K562 (cell line): ENCODE measurements around the gene NT5E. TPM values are rescaled to one million over a fixed set of nuclear protein-coding genes. Genes with fewer than 3 reads are reported as not detected.

ENCODE experiments used
- ATAC-seq: fragments of 200-7000 bp; cut with Tn5 transposase; 3 replicates; pipeline ENCODE4 v1.9.1; 2020; ENCODE audit warnings: moderate library complexity
- BruUV-seq: library from RNA; stranded (reverse); fragments of 400-500 nt; replicated peaks from 2 replicates; lab custom pipeline; 2021; lab: Mats Ljungman, UMichigan
- CTCF ChIA-PET: fragments of 300-600 bp; formaldehyde crosslinking; extraction: SDS; loops from one replicate; lab custom pipeline; 2021; ENCODE audit warnings: low intra/inter-chr PET ratio; lab: Yijun Ruan, JAX
- POLR2A ChIA-PET: fragments of 300-600, 350-650 bp; sonication (Branson Sonifier 250); formaldehyde crosslinking; extraction: SDS; loops from one replicate; lab custom pipeline; 2021; ENCODE audit warnings: antibody characterized with exemption, inconsistent platforms; lab: Yijun Ruan, JAX
- DNase-seq, 4 experiments: peaks; one replicate each; pipeline versions ENCODE4 v3.0.0 to v3.0.0-alpha.2; 2011 to 2018; ENCODE audit warnings: low spot score in 3 of 4, mixed read lengths in 3 of 4; ENCODE audit errors: extremely low read depth in 1 of 4
- FAIRE-seq: peaks from 2 replicates; lab custom pipeline; 2011; peaks lifted over from hg19 to GRCh38; lab: Jason Lieb, UNC
- H2AFZ ChIP-seq: 2 replicates; pipeline ENCODE4 v1.6.0; 2011; ENCODE audit warnings: low read depth, low read length, control low read depth, inconsistent platforms
- H3K27ac ChIP-seq: fragments of 200-600 bp; 3 replicates; pipeline ENCODE4 v1.8.0; 2011; ENCODE audit warnings: low read depth, mild to moderate bottlenecking, control low read depth, inconsistent platforms, low read length, moderate library complexity, mixed read lengths; ENCODE audit errors: extremely low read depth
- H3K27me3 ChIP-seq, 2 experiments: fragments of 300-600 bp in 1 of 2; 2 replicates in 1 of 2; 3 replicates in 1 of 2; pipeline versions ENCODE4 v1.6.0 to v1.8.0; 2011; ENCODE audit warnings: inconsistent platforms in 2 of 2, low read length in 2 of 2, mild to moderate bottlenecking in 1 of 2, mixed read lengths in 1 of 2, moderate library complexity in 1 of 2; ENCODE audit not compliant: control insufficient read depth in 2 of 2, insufficient read depth in 2 of 2
- H3K36me3 ChIP-seq: fragments of 300-600 bp; 3 replicates; pipeline ENCODE4 v1.8.0; 2011; ENCODE audit warnings: mild to moderate bottlenecking, low read length, inconsistent platforms; ENCODE audit not compliant: control insufficient read depth, insufficient read depth
- H3K4me1 ChIP-seq, 2 experiments: fragments of 200-600 bp in 1 of 2; replicated peaks in 1 of 2; 2 replicates in 1 of 2; 3 replicates in 1 of 2; pipeline versions ENCODE4 v1.5.1 to v1.8.0; 2011; ENCODE audit warnings: inconsistent platforms in 2 of 2, low read length in 2 of 2, mild to moderate bottlenecking in 1 of 2, mixed read lengths in 1 of 2, moderate library complexity in 1 of 2; ENCODE audit not compliant: control insufficient read depth in 2 of 2, insufficient read depth in 2 of 2
- H3K4me2 ChIP-seq: 2 replicates; pipeline ENCODE4 v1.6.1; 2011; ENCODE audit warnings: low read length, control low read depth, inconsistent platforms, mixed read lengths; ENCODE audit not compliant: insufficient read depth
- H3K4me3 ChIP-seq: fragments of 200-600 bp; sonication (generic), shearing (Covaris generic); 2 replicates; pipeline ENCODE4 v1.5.1; 2016; ENCODE audit warnings: control low read depth, inconsistent platforms
- H3K79me2 ChIP-seq: fragments of 200-600 bp; 3 replicates; pipeline ENCODE4 v1.8.0; 2011; ENCODE audit warnings: low read length, inconsistent platforms; ENCODE audit not compliant: control insufficient read depth, insufficient read depth
- H3K9ac ChIP-seq, 2 experiments: 2 replicates each; pipeline versions ENCODE4 v1.6.0 to v1.6.1; 2011; ENCODE audit warnings: low read depth in 2 of 2, low read length in 2 of 2, control low read depth in 1 of 2, inconsistent platforms in 1 of 2, mild to moderate bottlenecking in 1 of 2, mixed read lengths in 1 of 2; ENCODE audit not compliant: insufficient read depth in 1 of 2
- H3K9me1 ChIP-seq: one replicate; pipeline ENCODE4 v1.6.0; 2011; ENCODE audit warnings: inconsistent platforms, mild to moderate bottlenecking, low read length, moderate library complexity; ENCODE audit not compliant: control insufficient read depth, insufficient read depth
- H3K9me3 ChIP-seq: replicated peaks from 2 replicates; pipeline ENCODE4 v1.5.1; 2011; ENCODE audit warnings: low read depth, low read length, inconsistent platforms; ENCODE audit not compliant: control insufficient read depth, insufficient read depth
- H4K20me1 ChIP-seq: replicated peaks from 2 replicates; pipeline ENCODE4 v1.6.1; 2011; ENCODE audit warnings: low read length, inconsistent platforms, mixed read lengths; ENCODE audit not compliant: control insufficient read depth, insufficient read depth
- BCL6 ChIP-seq: fragments of 250-450 bp; sonication (Bioruptor Pico); IDR thresholded peaks from 2 replicates; pipeline ENCODE4 v1.4.0; 2020
- CBX3 ChIP-seq, 2 experiments: IDR thresholded peaks; 1 replicate in 1 of 2; 2 replicates in 1 of 2; pipeline ENCODE4 v1.6.1; 2012; ENCODE audit warnings: inconsistent platforms in 2 of 2, low read length in 2 of 2, borderline replicate concordance in 1 of 2, control low read depth in 1 of 2
- CEBPB ChIP-seq: fragments of 450-650 bp; IDR thresholded peaks from 2 replicates; pipeline ENCODE4 v1.6.1; 2016; ENCODE audit warnings: missing genetic modification characterization, missing compliant biosample characterization
- CHD2 ChIP-seq: IDR thresholded peaks from 2 replicates; pipeline ENCODE4 v1.6.1; 2011; ENCODE audit warnings: low read depth, low read length
- FOS ChIP-seq: IDR thresholded peaks from 3 replicates; pipeline ENCODE4 v1.6.1; 2011; ENCODE audit not compliant: insufficient read length; ENCODE audit errors: extremely low read depth
- HMBOX1 ChIP-seq: sonication (generic); IDR thresholded peaks from 2 replicates; pipeline ENCODE4 v1.6.1; 2016
- HNRNPK ChIP-seq: fragments of 200-400 bp; formaldehyde crosslinking; IDR thresholded peaks from one replicate; pipeline ENCODE4 v1.6.1; 2018; ENCODE audit warnings: mild to moderate bottlenecking, low read depth, low read length; ENCODE audit not compliant: poor library complexity, severe bottlenecking
- POLR2H ChIP-seq: IDR thresholded peaks from 2 replicates; pipeline ENCODE4 v1.6.1; 2016; ENCODE audit warnings: missing genetic modification characterization, low read depth, mild to moderate bottlenecking, control low read depth, missing compliant biosample characterization, moderate library complexity
- RBM22 ChIP-seq: fragments of 200-400 bp; formaldehyde crosslinking; IDR thresholded peaks from 2 replicates; pipeline ENCODE4 v1.6.1; 2018; ENCODE audit warnings: low read length, low read depth; ENCODE audit not compliant: poor library complexity, severe bottlenecking
- RCOR1 ChIP-seq, 2 experiments: IDR thresholded peaks; 2 replicates each; pipeline ENCODE4 v1.6.1; 2012; ENCODE audit warnings: low read depth in 2 of 2, low read length in 2 of 2, borderline replicate concordance in 1 of 2, improper control_type of control experiment in 1 of 2
- SETDB1 ChIP-seq: IDR thresholded peaks from one replicate; pipeline ENCODE4 v1.6.1; 2012; ENCODE audit warnings: low read length, control low read depth, inconsistent platforms
- SMARCE1 ChIP-seq: fragments of 450-650 bp; IDR thresholded peaks from 2 replicates; pipeline ENCODE4 v1.7.1; 2016; ENCODE audit warnings: mild to moderate bottlenecking
- TOE1 ChIP-seq, 2 experiments: fragments of 450-650 bp in 1 of 2; sonication (generic) in 1 of 2; formaldehyde crosslinking in 1 of 2; IDR thresholded peaks; 2 replicates each; pipeline versions ENCODE4 v1.7.1 to v1.8.0; 2016 to 2022; ENCODE audit warnings: borderline replicate concordance in 2 of 2, mild to moderate bottlenecking in 2 of 2, antibody characterized with exemption in 1 of 2, inconsistent platforms in 1 of 2, low read depth in 1 of 2, missing genetic modification reagents in 1 of 2, moderate library complexity in 1 of 2
- YY1 ChIP-seq, 3 experiments: IDR thresholded peaks; 2 replicates each; pipeline ENCODE4 v1.6.1; 2011; ENCODE audit warnings: low read length in 2 of 3, mild to moderate bottlenecking in 2 of 3, moderate library complexity in 2 of 3, borderline replicate concordance in 1 of 3, control low read depth in 1 of 3, low read depth in 1 of 3; ENCODE audit not compliant: insufficient read depth in 3 of 3, insufficient replicate concordance in 2 of 3, control insufficient read depth in 1 of 3, insufficient read length in 1 of 3; ENCODE audit errors: extremely low read depth in 1 of 3
- ZBTB34 ChIP-seq: fragments of 250-450 bp; sonication (Bioruptor Pico); IDR thresholded peaks from 2 replicates; pipeline ENCODE4 v1.8.0; 2021; ENCODE audit warnings: mild to moderate bottlenecking, moderate library complexity
- ZFP30 ChIP-seq: fragments of 250-450 bp; sonication (Bioruptor Pico); IDR thresholded peaks from 2 replicates; pipeline ENCODE4 v1.8.0; 2022; ENCODE audit warnings: moderate library complexity, mild to moderate bottlenecking, inconsistent platforms, borderline replicate concordance
- ZNF134 ChIP-seq: fragments of 250-450 bp; sonication (Bioruptor Pico); conservative IDR thresholded peaks from 2 replicates; pipeline ENCODE4 v1.4.0; 2020
- ZNF239 ChIP-seq: fragments of 250-450 bp; sonication (Bioruptor Pico); IDR thresholded peaks from 2 replicates; pipeline ENCODE4 v1.4.0; 2020; ENCODE audit warnings: mild to moderate bottlenecking
- WGBS: fragments of 100-300 bp; shearing (Covaris generic); methylation state at CpG from one replicate; pipeline ENCODE4 v1.1.6; 2016; ENCODE audit warnings: low coverage, mixed read lengths; ENCODE audit not compliant: insufficient coverage; ENCODE audit errors: missing lambda C conversion rate; 5-methylcytosine and 5-hydroxymethylcytosine counted together
- in situ Hi-C: fragments of 300-500 bp; cut with MboI; formaldehyde crosslinking; loops from 4 replicates; pipeline ENCODE4 v1.15.0; 2018; ENCODE audit warnings: inconsistent platforms, mixed read lengths
- intact Hi-C: fragments of 100-400 bp; cut with micrococcal nuclease; formaldehyde crosslinking; loops from 2 replicates; pipeline ENCODE4 v1.14.2; 2022
- polyA plus RNA-seq, 8 experiments: library from polyadenylated mRNA; depleted of rRNA in 4 of 8; stranded (reverse) in 5 of 8; unstranded in 3 of 8; fragments of >200 nt; fragmentation: Nextera tagmentation in 2 of 8; fragmentation: Illumina TruSeq in 1 of 8; extraction: Ambion mirVana in 2 of 8; extraction: Trizol in 1 of 8; gene quantifications; 2 replicates each; pipeline versions ENCODE4 v1.2.1 to v1.2.3, GENCODE V29; 2011 to 2014; ENCODE audit warnings: inconsistent platforms in 1 of 8, missing spikeins in 1 of 8
- total RNA-seq, 7 experiments: library from RNA; depleted of rRNA in 6 of 7; stranded (reverse); fragments of >200 nt in 6 of 7; fragmentation: Illumina TruSeq in 2 of 7; extraction: Trizol in 2 of 7; gene quantifications; 2 replicates each; pipeline versions ENCODE4 v1.2.1 to v1.2.3, GENCODE V29; 2011 to 2021; ENCODE audit warnings: low replicate concordance in 1 of 7

Gene NT5E
- total and polyA plus RNA-seq, 9 of the 15 experiments (the other 6 are each of a cell fraction or from before 2014, with no cell fraction given): 0.01 to 0.13 TPM; not detected in 7

- no peaks in the 10 kb centered on the region for H4K20me1 ChIP-seq
- intact Hi-C loops: no loop called here
- no peaks in the 10 kb centered on the region for H3K4me1 ChIP-seq
- H3K27me3 ChIP-seq: no peaks in the 10 kb centered on the region
- no TSS peak for BruUV-seq
- no peak overlapping the region for H3K4me2 ChIP-seq
- TF ChIP-seq RCOR1 (IDR thresholded peaks at IDR 0.05; ENCODE audit: borderline replicate concordance in 1 of 2, low read depth in 2 of 2, low read length in 2 of 2) (no peak), ZNF239 (CRISPR knock-in tag) (no peak), CEBPB (tag) (no peak), CHD2 (no peak), SMARCE1 (no peak), ZNF134 (CRISPR knock-in tag) (no peak), FOS (no peak), ZBTB34 (CRISPR knock-in tag) (no peak), HMBOX1 (no peak), SETDB1 (no peak), BCL6 (CRISPR knock-in tag) (no peak), RBM22 (no peak), ZFP30 (CRISPR knock-in tag) (no peak), YY1 (IDR thresholded peaks at IDR 0.05; ENCODE audit: borderline replicate concordance in 1 of 3, control insufficient read depth in 1 of 3, extremely low read depth in 1 of 3, insufficient read depth in 3 of 3, insufficient read length in 1 of 3, insufficient replicate concordance in 2 of 3, low read depth in 1 of 3, low read length in 2 of 3) (no peak), TOE1 (IDR thresholded peaks at IDR 0.05; ENCODE audit: borderline replicate concordance) (no peak), TOE1 (CRISPR knock-in tag; IDR thresholded peaks at IDR 0.05; ENCODE audit: borderline replicate concordance, low read depth) (no peak), CBX3 (IDR thresholded peaks at IDR 0.05; ENCODE audit: borderline replicate concordance in 1 of 2, low read length in 2 of 2) (no peak), HNRNPK (no peak), POLR2H (no peak)
- TF ChIP-seq, all 486 proteins: peak for 0
- in situ Hi-C loops: no loop called here
- ChIA-PET CTCF (no interaction called here), POLR2A (no interaction called here)
- no peak overlapping the region for H3K4me3 ChIP-seq
- no peaks in the 10 kb centered on the region for H3K79me2 ChIP-seq
- H3K9me1 ChIP-seq: no peaks in the 10 kb centered on the region
- ATAC-seq (no peak), DNase-seq (no peak), FAIRE-seq (no peak)
- WGBS: 3% methylated on average over 5 of the region's 5 CpGs
- H3K9ac ChIP-seq: no peak overlapping the region
- no peaks in the 10 kb centered on the region for H3K36me3 ChIP-seq
- no peak overlapping the region for H3K27ac ChIP-seq
- H3K9me3 ChIP-seq: no peaks in the 10 kb centered on the region
- no peak overlapping the region for H2AFZ ChIP-seq
Measured at GRCh38 chr6:85422996-85423395, 26.9 kb upstream of the NT5E start.
